ENCODE measurements around the gene ACTA2. TPM values are rescaled to one million over a fixed set of nuclear protein-coding genes. Genes with fewer than 3 reads are reported as not detected.

ACTA2 gene
- total RNA-seq, 1 donor from 2014 or later, result 74.5 TPM

DNA sequence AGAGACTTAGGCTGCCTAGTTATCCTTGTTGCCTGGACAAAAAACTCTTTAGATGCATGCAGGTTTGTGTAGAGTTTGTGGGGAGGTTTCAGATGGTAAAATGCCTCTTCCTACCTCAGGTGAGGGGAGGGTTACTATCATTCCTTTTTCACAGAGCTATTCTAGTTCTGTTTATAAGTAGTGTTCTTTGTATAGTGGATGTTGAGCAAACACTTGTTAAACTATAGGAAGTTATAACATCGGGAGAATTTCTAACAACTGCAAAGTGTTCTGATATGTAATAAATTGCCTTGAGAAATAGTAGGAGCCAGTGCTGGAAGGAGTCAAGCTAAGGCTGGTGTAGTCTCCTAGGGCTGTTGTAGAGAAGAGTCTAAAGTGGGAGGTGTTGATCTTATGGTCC is 31.4 kb upstream of the ACTA2 start:
- intact Hi-C loops (cut with DNase I), result loop anchor here (2.0 kb wide), 1 partner anchor 49 kb away; no protein-coding TSS in a partner anchor
- no peak for DNase-seq
- no peak for ATAC-seq (ENCODE audit: poor library complexity)

DNA sequence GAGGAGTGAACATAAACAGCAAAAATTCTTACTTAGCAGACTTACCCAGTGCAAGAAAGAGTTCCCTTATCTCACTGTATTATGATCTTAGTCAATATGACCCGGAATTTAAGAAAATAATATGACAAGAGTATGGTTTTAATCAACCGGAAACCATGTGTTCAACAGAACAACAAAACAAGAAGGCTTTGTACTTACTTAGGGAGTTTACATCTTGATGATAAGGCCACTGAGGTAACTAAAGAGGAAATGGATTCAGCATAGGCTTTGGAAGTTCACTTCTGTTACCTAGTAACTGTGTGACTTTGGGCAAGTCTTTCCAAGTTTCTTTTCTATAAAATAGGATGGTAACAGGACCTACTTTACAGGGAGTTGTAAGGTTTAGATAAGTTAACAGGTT is 30.6 kb upstream of the ACTA2 start:
- no peak for DNase-seq
- intact Hi-C loops (cut with DNase I), result no loop called here
- ATAC-seq (ENCODE audit: poor library complexity), result no peak

DNA sequence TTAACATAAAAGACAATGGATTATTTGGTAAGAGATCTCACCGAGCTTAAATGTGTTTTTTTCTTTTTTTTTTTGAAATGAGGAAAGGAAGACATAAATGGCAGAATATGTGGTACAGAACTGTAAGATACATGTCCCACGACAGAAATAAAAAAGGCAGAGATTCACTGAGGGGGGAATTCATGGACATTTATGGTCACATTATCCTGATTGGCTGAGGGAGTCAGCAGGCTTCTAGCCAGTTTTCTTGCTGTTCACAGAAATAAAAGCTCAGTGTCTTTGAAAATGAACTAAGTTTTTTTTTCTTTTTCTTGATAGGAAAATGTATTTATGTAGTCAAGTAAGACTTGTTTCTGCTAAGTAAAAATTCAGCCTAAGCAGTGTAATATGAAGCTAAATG is 29.8 kb upstream of the ACTA2 start:
- ATAC-seq (ENCODE audit: poor library complexity) (no peak), DNase-seq (no peak)

DNA sequence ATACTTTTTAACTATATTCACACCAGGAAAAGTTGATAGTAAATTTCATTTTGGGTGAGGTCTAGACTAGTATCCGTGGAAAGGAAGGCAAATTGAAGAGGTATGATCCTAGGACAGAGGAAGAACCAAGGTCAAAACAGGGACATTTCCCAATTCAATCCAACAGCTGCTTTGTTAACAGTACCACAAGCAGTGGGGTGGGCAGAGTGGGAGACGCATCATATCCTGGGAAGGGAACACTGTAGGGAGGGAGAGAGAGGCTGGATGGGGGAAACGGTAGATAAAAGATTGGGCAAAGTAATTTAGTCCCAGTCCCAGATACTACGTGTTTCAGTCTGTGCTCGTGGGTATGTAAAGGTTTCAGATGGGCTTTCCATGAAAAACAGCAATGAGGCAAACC is 28.9 kb upstream of the ACTA2 start:
- intact Hi-C loops (cut with DNase I), result no loop called here
- ATAC-seq (ENCODE audit: poor library complexity) (no peak), DNase-seq (no peak)

More for the DNA sequence above, 29.8 kb upstream of the ACTA2 start:
- intact Hi-C loops (cut with DNase I), result no loop called here

DNA sequence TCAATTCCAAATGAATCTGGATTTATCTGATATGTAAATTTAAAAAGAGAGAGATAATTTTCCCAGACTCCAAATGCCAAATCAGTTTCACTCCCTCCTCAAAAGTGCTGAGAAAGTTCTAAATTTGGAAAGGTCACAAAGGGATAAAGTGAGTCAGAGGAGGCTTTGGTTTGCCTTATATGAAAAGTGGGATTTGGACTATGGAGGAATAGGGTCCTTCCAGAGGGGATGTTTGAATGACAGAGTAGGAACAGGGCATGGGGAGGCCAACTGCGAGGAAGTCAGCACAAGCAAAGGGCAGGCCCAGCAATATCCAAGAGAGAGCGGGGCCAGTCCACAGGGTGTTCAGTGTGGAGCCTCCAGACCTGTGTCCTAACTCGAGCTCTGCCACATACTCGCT is 28.2 kb upstream of the ACTA2 start:
- intact Hi-C loops (cut with DNase I), result no loop called here
- ATAC-seq (ENCODE audit: poor library complexity) (no peak), DNase-seq (no peak)

DNA sequence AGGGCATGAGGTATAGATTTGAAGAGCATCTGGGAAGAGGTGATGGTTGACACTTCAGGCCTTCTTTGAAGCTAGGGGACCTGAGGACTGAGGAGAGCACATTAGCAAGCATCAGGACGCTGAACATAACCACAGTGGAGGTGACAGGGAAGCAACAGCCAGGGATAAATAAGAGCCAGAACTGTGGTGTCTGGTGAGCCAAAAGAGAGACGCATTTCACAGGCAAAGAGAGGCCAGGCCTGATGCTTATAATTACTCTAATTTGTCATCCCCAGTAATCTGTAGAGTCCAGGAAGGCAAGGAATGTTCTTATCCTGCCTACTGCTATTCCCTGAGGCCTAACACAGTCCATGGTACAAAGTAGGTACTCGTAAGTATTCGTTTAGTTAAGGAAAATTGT is 27.7 kb upstream of the ACTA2 start:
- ATAC-seq (ENCODE audit: poor library complexity), result peak; percentile 12

DNA sequence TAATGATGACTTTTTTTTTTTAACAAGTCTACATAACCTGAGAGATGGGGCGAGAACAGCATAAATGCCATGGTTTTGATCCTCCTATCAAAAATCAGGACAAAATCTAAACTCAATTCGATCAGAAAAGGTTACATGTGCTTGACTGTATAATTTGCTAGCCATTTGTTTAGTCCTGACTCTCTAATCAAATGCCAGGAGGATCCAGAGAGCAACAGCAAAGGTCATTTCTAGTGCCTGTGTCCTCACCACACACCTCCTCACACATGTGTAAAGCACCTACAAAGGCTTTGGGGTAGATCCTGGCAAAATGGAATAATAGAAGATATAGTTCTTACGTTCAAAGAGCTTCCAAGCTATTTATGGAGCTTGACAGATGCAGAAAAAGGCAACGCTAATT is 27.0 kb upstream of the ACTA2 start:
- DNase-seq (no peak), ATAC-seq (ENCODE audit: poor library complexity) (no peak)
- intact Hi-C loops (cut with DNase I), result no loop called here

More for the DNA sequence above, 27.7 kb upstream of the ACTA2 start:
- DNase-seq, result no peak
- intact Hi-C loops (cut with DNase I), result no loop called here

DNA sequence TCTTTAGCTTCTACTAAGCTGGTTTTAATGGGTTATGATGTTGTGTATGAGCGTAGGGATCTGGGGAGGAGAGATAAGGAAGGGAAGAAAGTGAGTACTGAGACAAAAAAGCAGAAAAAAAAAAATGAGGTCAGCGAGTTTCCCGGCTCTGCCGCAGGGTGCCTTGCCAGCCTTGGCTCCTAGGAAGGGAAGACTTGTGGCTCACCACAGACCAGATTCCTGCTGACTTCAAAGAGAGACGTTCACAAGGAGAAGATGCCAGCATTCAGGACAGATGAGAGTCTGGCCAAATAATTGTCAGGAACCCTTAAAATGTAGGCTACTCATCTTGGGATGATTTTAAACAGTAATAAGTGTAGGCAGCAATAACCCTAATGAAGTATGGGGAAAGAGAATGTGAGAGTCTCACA is 26.6 kb upstream of the ACTA2 start:
- peak; percentile 53 for DNase-seq

DNA sequence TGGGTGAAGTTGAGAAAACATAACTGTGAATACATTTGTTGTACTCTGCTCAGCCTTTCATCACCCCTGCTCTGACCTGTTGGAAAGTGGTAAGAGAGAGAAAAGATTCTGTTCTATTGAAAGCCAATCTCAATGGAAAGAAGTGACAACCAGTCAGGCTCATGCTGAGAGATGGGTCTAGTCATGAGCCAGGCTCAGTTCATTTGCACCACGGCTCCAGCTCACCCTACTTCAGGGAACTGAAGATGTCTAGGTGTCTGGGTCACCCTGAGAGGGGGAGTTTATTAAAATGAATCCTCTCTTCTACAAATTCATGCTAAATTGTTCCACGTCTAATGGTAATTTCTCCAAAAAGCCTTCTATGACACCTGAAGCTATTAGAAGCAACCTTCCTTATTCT is 25.9 kb upstream of the ACTA2 start:
- intact Hi-C loops (cut with DNase I), result no loop called here
- DNase-seq (no peak), ATAC-seq (ENCODE audit: poor library complexity) (no peak)

More for the DNA sequence above, 26.6 kb upstream of the ACTA2 start:
- intact Hi-C loops (cut with DNase I), result no loop called here
- peak; percentile 82 for ATAC-seq (ENCODE audit: poor library complexity)

DNA sequence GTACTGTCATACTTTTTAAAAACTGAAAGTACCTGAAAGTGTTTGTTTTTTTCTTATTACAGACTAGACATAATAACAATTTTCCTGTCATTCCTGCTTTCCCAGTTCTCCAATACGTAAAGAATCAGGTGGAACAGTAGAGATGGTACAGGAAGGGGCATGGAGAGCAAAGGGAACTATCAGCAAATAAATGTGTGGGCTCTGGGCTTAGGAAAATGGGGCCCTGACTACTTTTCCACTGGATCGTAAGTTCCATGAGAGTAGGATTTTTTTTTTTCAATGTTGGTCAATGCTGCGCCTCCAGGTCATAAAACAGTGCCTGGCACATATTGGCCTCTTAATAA is 22.8 kb upstream of the ACTA2 start:
- DNase-seq (no peak), ATAC-seq (ENCODE audit: poor library complexity) (no peak)
- intact Hi-C loops (cut with DNase I), result no loop called here

DNA sequence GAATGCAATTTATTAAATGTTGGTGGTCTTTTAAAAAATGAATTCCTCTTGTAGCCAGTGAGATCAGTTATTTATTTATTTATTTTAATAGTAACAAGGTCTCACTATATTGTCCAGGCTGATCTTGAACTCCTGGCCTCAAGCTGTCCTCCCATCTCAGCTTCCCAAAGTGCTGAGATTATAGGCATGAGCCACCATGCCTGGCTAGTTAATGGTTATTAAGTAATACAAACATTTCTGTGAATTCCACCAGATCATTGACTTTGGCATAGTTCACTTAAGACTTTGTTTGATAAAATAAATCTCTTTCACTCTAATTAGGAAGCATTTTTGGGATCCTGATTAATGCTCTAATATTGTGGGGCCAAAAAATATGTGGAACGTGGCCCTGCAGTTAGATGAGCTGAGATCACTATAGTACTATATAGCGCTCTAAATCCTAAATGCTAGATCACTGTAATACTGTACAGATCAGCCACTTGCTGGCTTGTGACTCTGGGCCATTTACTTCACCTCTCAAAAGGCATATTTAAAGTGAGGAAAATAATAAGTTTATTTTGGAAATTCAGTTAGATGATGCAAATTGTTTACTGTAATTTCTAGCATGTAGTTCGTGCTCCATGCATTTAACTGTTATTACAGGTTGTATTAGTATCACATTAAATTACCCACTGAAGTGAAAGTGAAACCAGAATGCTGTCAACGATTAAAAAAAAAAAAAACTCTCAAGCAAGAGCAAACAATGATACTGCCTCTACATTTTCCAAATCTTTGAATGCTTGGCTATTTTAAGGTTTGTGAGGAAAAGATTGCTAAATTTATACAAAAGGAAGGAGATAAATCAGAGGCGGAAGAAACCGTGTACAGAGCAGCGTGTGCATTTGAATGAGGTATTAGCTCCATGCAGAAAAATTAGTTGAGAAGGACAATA is 22.1 kb upstream of the ACTA2 start:
- intact Hi-C loops (cut with DNase I), result no loop called here
- peak; percentile 30 for ATAC-seq (ENCODE audit: poor library complexity)
- DNase-seq, result no peak

DNA sequence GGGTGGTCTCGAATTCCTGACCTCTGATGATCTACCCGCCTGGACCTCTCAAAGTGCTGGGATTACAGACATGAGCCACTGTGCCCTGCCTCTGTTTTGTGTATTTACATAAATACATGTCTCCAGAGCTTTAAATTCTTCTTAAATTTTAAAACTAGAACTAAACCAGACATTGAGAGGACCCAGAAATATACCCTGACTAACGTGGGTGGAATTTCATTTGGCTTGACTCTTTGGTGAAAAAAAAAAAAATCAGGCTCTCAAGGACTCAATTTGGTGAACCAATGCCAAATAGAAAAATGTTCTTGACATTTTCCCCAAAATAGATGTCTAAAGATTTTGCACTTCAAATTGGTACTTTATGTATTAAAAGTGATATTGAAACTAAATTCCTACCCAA is 21.4 kb upstream of the ACTA2 start:
- ATAC-seq (ENCODE audit: poor library complexity), result no peak
- DNase-seq, result no peak
- intact Hi-C loops (cut with DNase I), result no loop called here

DNA sequence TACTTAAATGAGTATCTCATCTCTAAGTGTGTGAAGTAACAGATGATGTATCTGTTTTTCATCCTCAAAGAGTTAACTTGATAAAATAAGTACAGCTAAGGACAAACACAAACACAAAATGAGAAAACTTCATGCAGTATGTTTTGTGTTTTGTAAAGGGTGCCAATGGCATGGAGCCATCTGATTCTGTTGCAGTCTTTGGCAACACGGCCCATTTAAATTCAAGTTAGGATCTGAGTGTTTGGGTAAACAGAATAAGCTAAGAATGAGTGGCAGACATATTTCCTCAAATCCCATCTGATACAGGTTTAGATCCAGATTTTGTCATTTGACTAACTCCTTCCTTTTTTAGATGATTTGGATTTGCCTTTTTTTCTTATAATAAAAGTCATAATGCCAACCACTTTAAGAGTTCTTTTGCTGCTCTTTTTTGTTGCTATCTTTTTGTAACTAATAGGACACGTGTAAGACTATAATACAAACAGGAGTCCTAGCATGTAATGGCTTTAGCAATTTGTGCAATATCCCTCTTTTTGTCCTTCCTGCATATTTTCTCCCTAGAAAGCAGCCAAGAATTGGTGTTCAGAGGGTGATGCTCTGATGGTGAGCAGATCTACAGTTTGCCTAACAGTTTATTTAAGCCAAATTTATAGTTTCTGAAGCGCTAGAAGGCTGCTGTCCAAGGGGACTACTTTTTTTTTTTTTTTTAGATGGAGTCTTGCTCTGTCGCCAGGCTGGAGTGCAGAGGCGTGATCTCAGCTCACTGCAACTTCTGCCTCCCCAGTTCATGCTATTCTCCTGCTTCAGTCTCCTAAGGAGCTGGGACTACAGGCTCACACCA is 18.9 kb upstream of the ACTA2 start:
- intact Hi-C loops (cut with DNase I), result no loop called here
- ATAC-seq (ENCODE audit: poor library complexity), result peak; percentile 55
- DNase-seq, result no peak

DNA sequence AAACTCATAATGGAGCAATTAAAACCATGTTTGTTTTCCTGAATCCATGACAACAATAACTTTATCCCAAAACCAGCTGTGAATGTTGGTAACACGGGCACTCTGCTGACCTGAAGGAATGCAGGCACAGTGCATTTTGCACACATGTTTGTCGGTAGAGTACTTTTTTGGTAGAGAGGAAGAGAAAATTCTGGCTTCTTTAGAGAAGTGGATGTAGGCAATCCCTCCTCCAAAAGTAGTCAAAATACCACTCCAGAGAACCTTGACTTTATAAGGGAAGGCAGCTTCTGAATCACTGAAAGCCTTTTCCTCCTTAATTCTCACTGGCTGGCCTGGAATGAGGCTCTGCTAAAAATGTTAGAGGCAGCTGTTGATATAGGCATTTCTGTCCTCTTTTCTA is 15.8 kb upstream of the ACTA2 start:
- no peak for DNase-seq
- ATAC-seq (ENCODE audit: poor library complexity), result no peak
- intact Hi-C loops (cut with DNase I), result no loop called here

DNA sequence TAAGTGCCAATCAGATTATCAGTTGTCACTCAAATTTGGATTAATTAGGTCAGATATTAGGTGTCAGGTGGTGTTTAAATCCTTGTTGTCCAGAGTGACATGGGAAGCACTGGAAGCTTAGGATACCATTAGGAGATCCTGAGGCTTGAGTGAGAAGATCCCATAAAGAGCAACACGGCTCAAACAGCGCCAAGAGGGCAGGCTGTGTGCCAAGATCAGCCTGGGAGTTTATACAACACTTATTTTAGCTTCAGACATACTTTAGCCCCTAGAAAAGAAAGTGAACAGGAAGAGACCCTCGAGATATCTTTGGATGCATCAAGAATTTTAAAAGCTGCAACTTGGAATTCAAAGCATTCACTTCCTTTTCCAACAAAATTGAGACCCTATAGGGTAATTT is 14.2 kb upstream of the ACTA2 start:
- intact Hi-C loops (cut with DNase I), result no loop called here
- peak; percentile 52 for ATAC-seq (ENCODE audit: poor library complexity)
- DNase-seq, result peak; percentile 69

DNA sequence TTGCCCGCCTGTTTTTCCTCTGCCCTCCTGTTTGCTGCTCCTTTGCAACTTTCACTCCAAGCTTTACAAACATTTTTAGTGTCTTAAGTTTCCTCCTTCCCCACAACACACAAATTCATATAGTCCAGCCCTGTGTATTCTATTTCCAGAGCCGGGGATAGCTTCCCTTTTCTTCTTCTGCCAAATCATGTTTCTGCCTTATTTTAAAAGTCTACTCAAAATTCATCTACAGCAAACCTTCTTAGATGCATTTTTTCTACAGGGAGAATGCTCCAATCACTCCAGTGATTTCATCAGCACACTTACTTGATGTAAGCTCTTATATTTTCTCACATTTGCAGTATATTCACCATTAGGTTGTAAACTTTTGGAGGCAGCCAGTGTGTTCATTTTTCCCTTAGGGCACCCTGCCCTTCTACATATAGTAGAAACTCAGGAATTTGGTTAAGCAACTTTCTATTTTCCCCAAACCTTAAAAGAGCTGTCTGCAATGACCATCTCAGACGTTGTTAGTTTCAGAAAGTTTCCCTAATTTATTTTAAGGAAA is 12.4 kb upstream of the ACTA2 start:
- DNase-seq (no peak), ATAC-seq (ENCODE audit: poor library complexity) (no peak)
- intact Hi-C loops (cut with DNase I), result no loop called here

DNA sequence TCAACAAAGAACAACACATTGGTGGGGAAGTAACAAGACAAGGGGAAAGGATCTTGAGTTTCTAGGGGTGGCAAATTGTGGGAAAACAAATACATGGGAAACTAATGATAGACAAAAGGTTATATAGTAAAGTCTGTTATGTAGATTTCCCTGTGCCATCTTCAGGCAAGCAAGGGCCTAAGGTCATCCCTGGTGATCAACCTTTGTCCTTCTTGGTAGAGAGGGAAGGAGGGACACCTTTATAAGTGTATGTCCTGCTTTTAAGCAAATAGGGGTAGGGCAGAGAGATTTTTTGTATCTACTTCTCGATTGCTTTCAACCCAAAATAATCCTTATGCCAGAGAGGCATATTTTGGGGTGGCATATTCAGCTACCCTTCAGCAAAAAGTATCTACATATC is 11.8 kb upstream of the ACTA2 start:
- ATAC-seq (ENCODE audit: poor library complexity) (no peak), DNase-seq (no peak)
- intact Hi-C loops (cut with DNase I), result no loop called here

DNA sequence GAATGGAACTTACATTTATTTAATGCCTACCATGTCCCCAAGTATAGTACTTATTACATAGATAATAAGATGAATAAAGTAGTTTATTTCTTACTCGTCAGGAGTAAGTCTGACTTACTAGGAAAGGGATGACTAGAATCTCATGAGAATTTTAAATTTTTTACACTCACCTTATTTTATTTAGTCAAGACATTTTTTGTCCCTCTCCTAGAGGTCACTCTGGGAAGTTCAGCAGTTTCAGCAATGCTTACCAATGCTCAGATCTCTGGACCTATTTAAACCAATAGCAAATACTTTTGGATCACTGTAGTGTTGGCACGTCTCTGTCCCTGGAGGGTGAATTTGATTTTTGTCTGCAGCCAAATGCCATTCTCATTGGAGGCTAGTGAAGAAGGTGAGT is 10.7 kb upstream of the ACTA2 start:
- DNase-seq (no peak), ATAC-seq (ENCODE audit: poor library complexity) (no peak)
- intact Hi-C loops (cut with DNase I), result no loop called here

DNA sequence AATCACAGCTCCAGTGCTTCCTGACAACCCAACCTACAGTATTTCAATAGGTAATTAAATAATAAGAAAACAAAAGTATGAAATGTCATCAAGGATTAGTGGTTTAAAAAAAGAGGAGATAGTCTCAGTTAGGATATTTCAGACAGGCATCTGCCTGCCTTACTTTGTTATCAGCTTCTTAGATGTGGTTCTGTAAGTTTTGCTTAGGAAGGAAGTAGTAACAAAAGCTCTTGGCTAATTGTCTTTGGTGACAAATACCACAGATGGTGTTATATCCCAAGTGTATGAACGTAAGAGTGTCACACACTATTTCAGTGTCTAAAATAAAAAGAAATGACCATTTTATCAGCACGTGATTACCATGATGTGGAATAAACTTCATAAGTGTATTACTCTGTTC is 9.8 kb upstream of the ACTA2 start:
- no peak for ATAC-seq (ENCODE audit: poor library complexity)
- intact Hi-C loops (cut with DNase I), result no loop called here

DNA sequence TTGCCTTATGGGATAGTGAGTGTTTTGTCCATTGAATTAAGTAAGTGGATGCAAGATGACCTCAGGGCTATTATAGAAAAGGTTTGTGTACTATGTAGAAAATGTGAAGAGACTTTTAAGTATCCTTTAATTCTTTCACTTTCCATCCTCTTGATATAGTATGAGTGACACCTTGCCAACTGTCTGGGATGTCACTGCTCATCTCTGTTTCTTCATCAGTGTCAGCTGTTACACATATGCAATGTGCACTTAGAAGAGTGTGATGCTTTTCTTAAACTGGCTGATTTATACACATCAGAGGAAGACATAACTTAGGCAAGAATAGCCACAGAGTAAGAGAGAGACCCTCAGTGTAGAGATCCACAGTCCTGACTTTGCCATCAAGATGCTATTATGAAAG is 8.7 kb upstream of the ACTA2 start:
- intact Hi-C loops (cut with DNase I), result no loop called here

More for the DNA sequence above, 9.8 kb upstream of the ACTA2 start:
- no peak for DNase-seq

More for the DNA sequence above, 8.7 kb upstream of the ACTA2 start:
- DNase-seq, result no peak
- ATAC-seq (ENCODE audit: poor library complexity), result no peak

Measured in Right ventricle myocardium superior (tissue), 1 donor.